HepG2 (cell line): Measurements from ENCODE around the gene UBE2QL1. TPM values are rescaled to one million over a fixed set of nuclear protein-coding genes. Genes with fewer than 3 reads are reported as not detected.

Experiments used
- ATF5 ChIP-seq: sonication (generic); formaldehyde crosslinking; IDR thresholded peaks from 2 replicates; pipeline ENCODE4 v1.4.0; 2020; ENCODE audit warnings: mild to moderate bottlenecking, low read depth, missing genetic modification reagents
- ATF7 ChIP-seq, 2 experiments: fragments of 450-650 bp in 1 of 2; sonication (generic) in 1 of 2; formaldehyde crosslinking in 1 of 2; IDR thresholded peaks; 2 replicates each; pipeline versions ENCODE4 v1.4.0 to v1.6.1; 2016 to 2020; ENCODE audit warnings: antibody characterized with exemption in 1 of 2, mild to moderate bottlenecking in 1 of 2, missing genetic modification reagents in 1 of 2
- BRD4 ChIP-seq: sonication (generic); formaldehyde crosslinking; IDR thresholded peaks from 2 replicates; pipeline ENCODE4 v1.4.0; 2020; ENCODE audit warnings: missing genetic modification reagents
- CSRNP1 ChIP-seq: sonication (generic); formaldehyde crosslinking; IDR thresholded peaks from 2 replicates; pipeline ENCODE4 v1.8.1; 2023; ENCODE audit warnings: mild to moderate bottlenecking, missing genetic modification reagents
- ERF ChIP-seq: IDR thresholded peaks from 2 replicates; pipeline ENCODE4 v1.6.1; 2018; ENCODE audit warnings: missing biosample characterization, missing genetic modification reagents
- ESRRA ChIP-seq: sonication (generic); formaldehyde crosslinking; IDR thresholded peaks from 2 replicates; pipeline ENCODE4 v1.5.1; 2020; ENCODE audit warnings: mild to moderate bottlenecking, low read depth, missing genetic modification reagents
- HHEX ChIP-seq: IDR thresholded peaks from 2 replicates; pipeline ENCODE4 v1.6.1; 2016; ENCODE audit warnings: control low read depth
- MYC ChIP-seq: sonication (generic); formaldehyde crosslinking; IDR thresholded peaks from 2 replicates; pipeline ENCODE4 v1.9.0; 2021; ENCODE audit warnings: missing genetic modification reagents, borderline replicate concordance
- PHF5A ChIP-seq: IDR thresholded peaks from one replicate; pipeline ENCODE4 v1.6.1; 2018; ENCODE audit warnings: low read depth, missing genetic modification reagents; ENCODE audit not compliant: unreplicated experiment
- PITX1 ChIP-seq: sonication (generic); formaldehyde crosslinking; IDR thresholded peaks from 2 replicates; pipeline ENCODE4 v1.5.1; 2020; ENCODE audit warnings: mild to moderate bottlenecking, missing genetic modification reagents
- RBM22 ChIP-seq: fragments of 200-400 bp; formaldehyde crosslinking; optimal IDR thresholded peaks from 2 replicates; pipeline ENCODE3; 2017; ENCODE audit warnings: mild to moderate bottlenecking, low read length, moderate library complexity
- SP4 ChIP-seq: sonication (generic); formaldehyde crosslinking; IDR thresholded peaks from 2 replicates; pipeline ENCODE4 v1.8.1; 2023; ENCODE audit warnings: mild to moderate bottlenecking, missing genetic modification reagents
- TOE1 ChIP-seq: sonication (generic); formaldehyde crosslinking; IDR thresholded peaks from 2 replicates; pipeline ENCODE4 v1.4.0; 2020; ENCODE audit warnings: mild to moderate bottlenecking, missing genetic modification reagents
- USF2 ChIP-seq, 2 experiments: sonication (generic) in 1 of 2; formaldehyde crosslinking in 1 of 2; IDR thresholded peaks; 2 replicates each; pipeline versions ENCODE4 v1.5.1 to v1.6.1; 2011 to 2020; ENCODE audit warnings: borderline replicate concordance in 1 of 2, low read depth in 1 of 2, low read length in 1 of 2, mild to moderate bottlenecking in 1 of 2, missing genetic modification reagents in 1 of 2, moderate library complexity in 1 of 2
- WIZ ChIP-seq: sonication (generic); formaldehyde crosslinking; IDR thresholded peaks from 2 replicates; pipeline ENCODE4 v1.5.1; 2020; ENCODE audit warnings: mild to moderate bottlenecking, missing genetic modification reagents
- YEATS4 ChIP-seq: sonication (generic); formaldehyde crosslinking; IDR thresholded peaks from 2 replicates; pipeline ENCODE4 v1.4.0; 2020; ENCODE audit warnings: missing genetic modification reagents, borderline replicate concordance
- ZNF230 ChIP-seq: sonication (generic); formaldehyde crosslinking; IDR thresholded peaks from 2 replicates; pipeline ENCODE4 v1.4.0; 2020; ENCODE audit warnings: mild to moderate bottlenecking, missing genetic modification reagents
- ZNF275 ChIP-seq: sonication (generic); formaldehyde crosslinking; IDR thresholded peaks from 2 replicates; pipeline ENCODE4 v1.8.0; 2022; ENCODE audit warnings: missing genetic modification reagents, mild to moderate bottlenecking, inconsistent platforms, borderline replicate concordance
- ZNF33A ChIP-seq: sonication (generic); formaldehyde crosslinking; IDR thresholded peaks from 2 replicates; pipeline ENCODE4 v1.5.1; 2020; ENCODE audit warnings: missing genetic modification reagents, mild to moderate bottlenecking, moderate library complexity, borderline replicate concordance
- ZNF674 ChIP-seq: sonication (generic); formaldehyde crosslinking; IDR thresholded peaks from 2 replicates; pipeline ENCODE4 v1.5.0; 2020; ENCODE audit warnings: low read depth, mild to moderate bottlenecking, missing genetic modification reagents
- ZNF773 ChIP-seq: sonication (generic); formaldehyde crosslinking; IDR thresholded peaks from 2 replicates; pipeline ENCODE4 v1.4.0; 2020; ENCODE audit warnings: missing genetic modification reagents, borderline replicate concordance
- ZSCAN25 ChIP-seq: sonication (generic); formaldehyde crosslinking; IDR thresholded peaks from 2 replicates; pipeline ENCODE4 v1.8.0; 2022; ENCODE audit warnings: mild to moderate bottlenecking, missing genetic modification reagents
- polyA plus RNA-seq, 8 experiments: library from polyadenylated mRNA; depleted of rRNA in 3 of 8; stranded (reverse) in 7 of 8; unstranded in 1 of 8; fragments of >200 nt; fragmentation: Illumina TruSeq in 4 of 8; extraction: Trizol in 4 of 8; gene quantifications; 2 replicates each; pipeline versions ENCODE4 v1.2.1 to v1.2.3, GENCODE V29; 2011 to 2016; ENCODE audit warnings: low read depth in 4 of 8, missing spikeins in 1 of 8, mixed read lengths in 1 of 8; ENCODE audit not compliant: insufficient read depth in 1 of 8
- total RNA-seq, 5 experiments: library from RNA; depleted of rRNA; stranded (reverse); fragments of >200 nt; fragmentation: Illumina TruSeq; extraction: Trizol; gene quantifications; 2 replicates each; pipeline ENCODE4 v1.2.3, GENCODE V29; 2016; ENCODE audit warnings: low read depth in 1 of 5

Gene UBE2QL1
- total and polyA plus RNA-seq, 2 of the 13 experiments (the other 11 are each of a cell fraction or from before 2014, with no cell fraction given), result not detected

- TF ChIP-seq CSRNP1, result no peak
- TF ChIP-seq ZNF33A (CRISPR knock-in tag), result no peak
- no peak for TF ChIP-seq PHF5A (CRISPR knock-in tag)
- TF ChIP-seq MYC, result no peak
- no peak for TF ChIP-seq ZNF230 (CRISPR knock-in tag)
- no peak for TF ChIP-seq ZSCAN25 (CRISPR knock-in tag)
- no peak for TF ChIP-seq YEATS4
- TF ChIP-seq BRD4 (CRISPR knock-in tag), result no peak
- peak; percentile 76; the same call in 1 of the 2 replicates for TF ChIP-seq PITX1 (CRISPR knock-in tag)
- TF ChIP-seq USF2 (IDR thresholded peaks at IDR 0.05; ENCODE audit: low read depth, low read length), result no peak
- TF ChIP-seq USF2 (CRISPR knock-in tag; IDR thresholded peaks at IDR 0.05; ENCODE audit: borderline replicate concordance), result no peak
- TF ChIP-seq HHEX, result peak; percentile 87
- no peak for TF ChIP-seq RBM22
- no peak for TF ChIP-seq ATF7 (IDR thresholded peaks at IDR 0.05)
- TF ChIP-seq ATF7 (CRISPR knock-in tag; IDR thresholded peaks at IDR 0.05), result no peak
- no peak for TF ChIP-seq SP4 (CRISPR knock-in tag)
- TF ChIP-seq ZNF674 (CRISPR knock-in tag), result no peak
- TF ChIP-seq WIZ, result no peak
- no peak for TF ChIP-seq ERF (CRISPR knock-in tag)
- no peak for TF ChIP-seq ATF5 (CRISPR knock-in tag)
- TF ChIP-seq ESRRA (CRISPR knock-in tag), result no peak; the same call in 1 of the 2 replicates
- TF ChIP-seq ZNF773, result no peak
- no peak for TF ChIP-seq ZNF275 (CRISPR knock-in tag)
- TF ChIP-seq TOE1 (CRISPR knock-in tag), result no peak
Measured at GRCh38 chr5:6495433-6496206, 47.0 kb downstream of the UBE2QL1 start (continued).
